ENCODE data around the gene RBAK.
"Not testable (repeated sequence)": the region's sequence is repeated elsewhere in the genome, so short reads cannot be mapped to it uniquely, and the experiment has no call there.

RBAK gene

DNA sequence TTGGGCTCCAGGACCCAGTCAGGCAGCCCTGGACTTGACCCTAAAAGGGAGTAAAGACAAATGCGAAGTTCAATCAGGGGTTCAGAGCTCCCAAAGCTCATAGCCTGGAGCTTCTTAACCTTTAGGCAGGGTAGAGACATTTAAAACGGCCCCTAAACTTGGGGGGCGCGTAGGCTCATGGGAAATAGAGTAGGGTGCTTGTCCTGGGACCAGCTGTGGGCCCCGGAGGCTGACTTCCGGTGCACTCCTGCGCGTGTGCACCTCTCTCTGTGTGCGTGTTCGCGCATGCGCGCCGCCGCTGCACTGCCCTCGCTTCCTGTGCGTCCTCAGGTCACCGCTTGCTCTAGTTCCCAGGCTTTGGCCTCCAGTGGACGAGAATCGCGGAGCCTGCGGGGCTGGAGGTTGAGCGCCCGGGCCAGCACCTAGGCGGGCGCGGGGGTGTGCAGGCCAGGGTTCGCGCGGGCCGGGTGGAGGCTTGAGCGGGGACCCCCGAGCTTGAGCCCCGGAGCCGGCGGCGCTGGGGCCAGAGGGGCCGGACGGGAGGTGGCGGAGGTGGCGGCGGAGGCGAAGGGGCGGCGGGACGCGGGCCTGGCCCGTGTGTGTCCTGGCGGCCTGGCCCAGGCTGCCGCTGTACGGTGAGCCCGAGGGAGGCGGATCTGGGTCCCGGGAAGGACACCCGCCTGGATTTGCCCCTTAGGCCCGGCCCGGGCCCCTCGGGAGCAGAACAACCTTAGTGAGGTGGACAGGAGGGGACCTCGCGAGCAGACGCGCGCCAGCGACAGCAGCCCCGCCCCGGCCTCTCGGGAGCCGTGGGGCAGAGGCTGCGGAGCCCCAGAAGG is at the start of gene RBAK:
Gene RBAK (plus strand): TSS at position 303 of the 839 bp plus-strand sequence. CDS start 2,217 bp downstream, outside the sequence.
- DNase-seq, result peak; percentile 95

DNA sequence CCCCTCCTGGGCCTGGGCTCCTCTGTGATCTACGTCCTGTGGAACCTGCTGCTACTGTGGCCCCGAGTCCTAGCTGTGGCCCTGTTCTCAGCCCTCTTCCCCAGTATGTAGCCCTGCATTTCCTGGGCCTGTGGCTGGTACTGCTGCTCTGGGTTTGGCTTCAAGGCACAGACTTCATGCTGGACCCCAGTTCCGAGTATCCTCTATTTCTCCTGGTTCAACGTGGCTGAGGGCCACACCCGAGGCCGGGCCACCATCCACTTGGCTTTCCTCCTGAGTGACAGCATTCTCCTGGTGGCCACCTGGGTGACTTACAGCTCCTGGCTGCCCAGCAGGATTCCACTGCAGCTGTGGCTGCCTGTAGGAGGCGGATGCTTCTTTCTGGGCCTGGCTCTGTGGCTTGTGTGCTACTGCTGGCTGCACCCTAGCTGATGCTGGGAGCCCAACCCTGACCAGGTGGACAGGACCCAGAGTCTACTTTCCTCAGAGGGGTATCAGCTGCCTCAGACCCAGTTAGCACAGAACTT is 48.9 kb upstream of the RBAK start:
- no peak for DNase-seq

DNA sequence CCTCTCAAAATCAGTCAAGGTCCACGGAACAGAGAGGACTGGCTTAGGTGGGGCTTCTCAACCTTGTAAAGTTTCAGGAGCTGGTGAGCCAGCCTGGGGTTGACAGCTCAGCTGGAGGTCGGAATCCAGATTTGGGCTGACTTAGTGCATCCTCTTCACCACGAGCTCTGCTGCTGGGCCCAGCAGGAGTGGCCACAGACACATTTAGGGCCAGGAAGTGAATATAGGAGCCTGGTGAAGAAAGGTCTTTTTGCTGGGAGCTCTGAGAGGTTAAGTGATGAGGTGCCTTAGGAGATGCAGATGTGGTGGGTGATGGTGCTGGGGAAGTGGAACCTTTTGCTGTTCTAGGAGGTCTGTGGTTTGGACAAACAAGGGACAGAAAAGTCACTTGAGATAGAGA is 47.4 kb upstream of the RBAK start:
- DNase-seq, result no peak

DNA sequence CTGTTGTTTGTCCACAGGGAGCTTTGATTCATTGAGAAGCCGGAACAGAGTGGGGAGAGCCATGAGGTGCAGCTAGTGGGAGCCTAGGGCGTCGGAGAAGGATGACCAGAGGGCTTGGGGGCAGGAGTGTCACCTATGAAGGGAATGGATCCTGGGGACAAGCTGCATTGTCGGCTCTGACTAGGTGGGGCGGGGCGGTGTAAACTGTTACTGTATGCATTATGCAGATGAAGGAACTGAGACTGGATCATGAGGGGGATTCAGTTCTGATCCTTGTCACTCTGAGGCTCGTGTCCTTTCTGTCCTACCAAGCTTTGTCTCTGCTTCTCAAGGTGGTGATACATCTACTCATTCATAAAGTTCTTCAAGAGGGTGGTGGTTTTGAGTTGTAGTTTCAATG is 46.8 kb upstream of the RBAK start:
- no peak for DNase-seq

DNA sequence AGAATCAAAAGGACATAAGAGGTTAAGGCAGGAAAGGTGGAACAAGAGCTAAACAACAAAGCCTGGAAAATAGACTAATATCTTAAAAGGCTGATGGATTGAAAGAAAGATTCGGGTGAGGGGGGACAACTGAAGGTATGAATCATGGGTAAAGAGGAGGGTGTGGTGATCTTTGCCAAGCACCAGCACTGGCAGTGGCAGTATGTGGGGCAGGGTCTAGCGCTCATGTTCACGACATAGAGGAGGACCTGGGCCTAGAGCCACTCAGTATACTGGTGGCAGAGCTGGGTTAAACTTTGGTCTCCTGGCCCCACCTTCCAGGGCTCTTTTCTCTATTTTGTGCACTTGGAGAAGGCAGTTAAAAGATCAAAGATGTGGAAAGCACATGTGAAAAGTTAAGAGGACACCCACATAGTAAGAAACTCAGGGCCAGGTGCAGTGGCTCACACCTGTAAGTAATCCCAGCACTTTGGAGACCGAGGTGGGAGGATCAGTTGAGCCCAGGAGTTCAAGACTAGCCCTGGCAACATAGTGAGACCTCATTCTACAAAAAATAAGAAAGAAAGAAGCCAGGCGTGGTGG is 46.2 kb upstream of the RBAK start:
- DNase-seq, result no peak

DNA sequence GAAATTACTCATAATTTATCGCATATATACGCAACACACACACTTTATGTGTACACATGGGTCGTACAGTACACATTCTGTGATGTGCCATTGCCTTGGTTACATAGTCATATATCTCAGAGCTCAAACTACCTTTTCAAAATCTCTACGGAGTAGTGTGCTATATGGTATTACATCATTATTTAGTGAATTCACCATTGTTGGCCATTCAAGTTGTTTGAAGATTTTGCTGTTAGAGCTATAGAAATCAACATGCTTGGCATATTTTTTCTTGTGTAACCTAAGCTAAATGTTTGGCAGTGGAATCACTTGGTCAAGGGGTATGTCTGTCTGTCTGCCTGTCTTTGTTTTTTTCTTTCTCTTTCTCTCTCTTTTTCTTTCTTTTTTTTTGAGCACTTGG is 44.7 kb upstream of the RBAK start:
- DNase-seq, result no peak

DNA sequence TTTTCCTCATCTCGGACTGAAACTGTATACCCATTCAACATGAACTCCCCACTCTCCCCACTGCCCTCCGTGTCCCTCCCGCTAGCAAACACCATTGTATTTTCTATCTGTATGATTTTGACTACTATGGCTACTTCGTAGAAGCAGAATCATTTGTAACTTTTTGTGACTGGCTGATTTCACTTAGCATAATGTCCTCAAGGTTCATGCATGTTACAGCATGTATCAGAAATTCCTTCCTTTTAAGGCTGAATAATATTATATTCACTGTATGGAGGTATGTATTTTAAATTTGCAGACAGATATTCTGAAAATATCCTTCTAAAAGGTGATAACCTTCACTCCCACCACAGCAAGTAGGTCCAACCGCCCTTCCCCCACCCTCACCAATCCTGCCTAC is 43.7 kb upstream of the RBAK start:
- no peak for DNase-seq

DNA sequence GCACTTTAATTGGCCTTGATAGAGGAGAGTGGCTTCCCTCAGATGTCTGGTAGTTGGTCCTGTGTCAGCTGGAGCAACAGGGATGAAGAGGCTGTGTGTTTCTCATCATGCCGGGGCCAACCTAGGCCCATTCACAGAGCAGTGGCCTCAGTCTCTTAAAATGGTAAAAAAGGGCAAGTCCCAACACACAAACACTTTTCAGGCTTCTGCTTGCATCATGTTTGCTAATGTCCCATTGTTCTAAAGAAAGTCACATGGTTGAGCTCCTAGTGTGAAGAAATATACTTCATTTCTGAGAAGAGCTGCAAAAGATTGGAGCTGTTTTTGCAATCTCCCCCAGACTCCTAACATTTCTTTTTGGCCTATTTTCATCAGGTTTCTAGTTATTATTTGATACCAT is 40.6 kb upstream of the RBAK start:
- no peak for DNase-seq

DNA sequence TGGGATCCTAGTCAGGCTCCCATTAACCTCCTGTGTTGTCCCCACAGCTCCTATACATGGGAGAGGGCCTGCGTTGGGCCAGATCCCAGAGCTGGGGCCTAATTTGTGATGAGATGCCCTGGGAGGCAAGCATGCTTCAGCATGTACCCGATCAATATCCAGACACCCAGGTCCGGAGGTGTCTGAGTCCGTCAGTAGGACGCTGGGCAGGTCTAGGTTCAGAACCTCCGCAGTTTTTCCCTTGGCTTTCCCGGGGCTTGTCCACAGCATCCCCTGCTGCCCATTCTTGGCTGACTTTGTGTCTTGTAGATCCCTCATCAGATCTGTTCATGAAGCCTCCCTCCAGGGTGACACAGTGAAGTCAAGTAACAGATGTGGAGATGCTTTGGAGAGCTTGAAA is 32.7 kb upstream of the RBAK start:
- no peak for DNase-seq

DNA sequence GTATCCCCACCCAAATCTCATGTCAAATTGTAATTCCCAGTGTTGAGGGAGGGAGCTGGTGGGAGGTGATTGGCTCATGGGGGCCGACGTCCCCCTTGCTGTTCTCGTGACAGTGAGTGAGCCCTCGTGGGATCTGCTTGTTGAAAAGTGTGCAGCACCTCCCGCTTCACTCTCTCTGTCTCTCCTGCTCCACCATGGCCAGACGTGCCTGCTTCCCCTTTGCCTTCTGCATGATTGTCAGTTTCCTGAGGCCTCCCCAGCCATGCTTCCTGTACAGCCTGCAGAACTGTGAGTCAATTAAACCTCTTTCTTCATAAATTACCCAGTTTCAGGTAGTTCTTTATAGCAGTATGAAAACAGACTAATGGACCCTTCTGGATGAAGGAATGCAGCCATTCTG is 29.7 kb upstream of the RBAK start:
- not testable (repeated sequence) for DNase-seq

DNA sequence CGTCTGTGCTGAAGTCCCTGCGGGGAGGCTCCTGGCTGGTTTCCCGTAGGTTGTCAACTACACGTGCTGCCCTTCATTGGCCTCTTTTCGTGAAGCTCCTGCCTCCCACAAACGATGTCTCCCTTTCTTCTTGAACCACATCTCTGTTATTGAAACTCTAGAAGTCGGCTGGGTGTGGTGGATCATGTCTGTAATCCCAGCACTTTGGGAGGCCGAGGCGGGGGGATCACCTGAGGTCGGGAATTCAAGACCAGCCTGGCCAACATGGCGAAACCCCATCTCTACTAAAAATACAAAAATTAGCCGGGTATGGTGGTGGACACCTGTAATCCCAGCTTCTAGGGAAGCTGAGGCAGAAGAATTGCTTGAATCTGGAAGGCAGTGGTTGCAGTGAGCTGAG is 28.0 kb upstream of the RBAK start:
- DNase-seq, result not testable (repeated sequence)

DNA sequence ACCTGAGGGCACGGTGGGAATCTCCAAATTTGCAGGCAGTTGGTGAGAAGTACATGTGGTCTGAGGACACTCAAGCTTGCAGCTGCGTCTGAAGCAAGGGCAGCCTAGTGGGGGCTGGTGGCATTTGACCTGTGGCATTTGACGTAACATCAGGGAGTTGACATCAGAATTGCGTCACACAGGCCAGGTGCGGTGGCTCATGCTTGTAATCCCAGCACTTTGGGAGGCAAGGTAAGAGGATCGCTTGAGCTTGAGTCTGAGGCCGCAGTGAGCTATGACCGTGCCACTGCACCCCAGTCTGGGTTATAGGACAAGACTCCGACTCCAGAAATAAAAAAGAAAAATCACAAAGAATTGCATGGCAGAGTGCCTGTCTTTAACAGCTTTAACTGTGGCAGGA is 25.6 kb upstream of the RBAK start:
- DNase-seq, result no peak

DNA sequence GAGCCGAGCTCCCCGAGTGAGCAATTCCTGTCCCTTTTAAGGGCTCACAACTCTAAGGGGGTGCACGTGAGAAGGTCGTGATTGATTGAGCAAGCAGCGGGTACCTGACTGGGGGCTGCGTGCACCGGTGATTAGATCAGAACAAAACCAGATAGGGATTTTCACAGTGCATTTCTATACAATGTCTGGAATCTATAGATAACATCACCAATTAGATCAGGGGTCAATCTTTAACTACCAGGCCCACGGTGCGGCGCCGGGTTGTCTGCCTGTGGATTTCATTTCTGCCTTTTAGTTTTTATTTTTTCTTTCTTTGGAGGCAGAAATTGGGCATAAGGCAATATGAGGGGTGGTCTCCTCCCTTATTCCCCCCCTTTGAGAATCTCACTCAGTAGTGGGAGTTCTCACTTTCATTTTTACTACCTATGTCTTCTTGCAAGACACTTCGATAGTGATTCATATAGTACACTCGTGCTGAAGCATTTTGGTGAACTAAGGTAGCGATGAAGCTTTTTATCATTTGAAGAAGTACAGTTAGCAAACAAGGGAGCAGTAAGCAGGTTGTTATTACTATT is 24.6 kb upstream of the RBAK start:
- not testable (repeated sequence) for DNase-seq

DNA sequence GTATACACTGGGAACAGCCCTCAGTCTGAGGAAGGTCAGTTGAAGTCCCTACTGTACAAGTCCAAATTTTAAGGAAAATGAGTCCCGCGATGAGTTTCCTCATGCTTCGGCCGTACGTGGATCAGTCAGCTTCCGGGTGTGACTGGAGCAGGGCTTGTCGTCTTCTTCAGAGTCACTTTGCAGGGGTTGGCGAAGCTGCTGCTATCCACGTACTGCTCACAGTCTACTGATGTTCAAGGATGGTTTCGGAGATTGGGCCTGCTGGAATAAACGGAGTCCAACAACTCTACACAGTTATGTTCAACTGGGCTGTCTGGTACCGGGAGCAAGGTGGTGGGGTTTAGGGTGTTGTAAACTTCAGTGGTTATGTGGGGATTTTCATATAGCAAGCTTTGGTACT is 22.0 kb upstream of the RBAK start:
- DNase-seq, result not testable (repeated sequence)

DNA sequence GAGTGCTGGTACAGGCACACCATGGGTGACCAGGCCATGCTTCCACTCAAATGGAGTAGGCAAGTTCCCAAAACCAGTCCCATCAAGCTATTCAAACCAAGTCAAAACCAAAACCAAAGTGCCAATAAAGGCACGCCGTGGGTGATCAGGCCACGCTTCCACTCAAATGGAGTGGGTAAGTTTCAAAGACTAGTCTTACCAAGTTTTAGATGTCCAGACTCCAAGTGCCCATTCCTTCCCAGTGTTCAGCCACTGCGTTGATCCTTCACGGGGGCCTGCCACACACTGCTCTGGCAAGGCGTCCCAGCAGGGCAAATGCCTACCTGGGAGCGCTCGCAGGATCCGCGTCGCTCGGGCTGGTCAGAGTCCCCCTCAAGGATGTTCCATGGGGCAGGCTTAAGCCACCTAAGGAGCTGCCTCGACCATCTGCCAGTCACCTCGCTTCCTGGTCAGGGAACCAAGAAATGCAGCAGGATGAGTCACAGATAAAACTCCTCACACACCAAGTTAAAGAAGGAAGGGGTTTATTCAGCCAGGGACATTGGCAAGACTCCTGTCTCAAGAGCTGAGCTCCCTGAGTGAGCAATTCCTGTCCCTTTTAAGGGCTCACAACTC is 17.8 kb upstream of the RBAK start:
- not testable (repeated sequence) for DNase-seq

DNA sequence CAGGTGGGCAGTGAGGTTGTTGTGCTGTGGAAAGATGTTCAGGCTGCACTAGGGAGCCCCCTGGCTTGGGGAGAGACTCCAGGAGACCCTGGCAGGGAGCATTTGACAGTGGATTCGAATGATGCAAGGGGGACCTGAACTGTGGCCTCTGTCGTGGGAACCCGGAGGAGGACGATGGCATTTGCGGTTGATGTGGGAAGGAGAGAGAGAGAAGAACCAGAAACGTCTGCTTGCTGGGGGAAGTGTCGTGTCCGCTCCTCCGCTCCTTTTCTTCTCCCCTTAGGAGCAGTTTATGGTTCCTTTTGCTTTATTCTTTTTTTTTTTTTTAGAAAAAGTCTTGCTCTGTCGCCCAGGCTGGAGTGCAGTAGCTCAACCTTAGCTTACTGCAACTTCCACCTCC is 12.5 kb upstream of the RBAK start:
- DNase-seq, result not testable (repeated sequence)

DNA sequence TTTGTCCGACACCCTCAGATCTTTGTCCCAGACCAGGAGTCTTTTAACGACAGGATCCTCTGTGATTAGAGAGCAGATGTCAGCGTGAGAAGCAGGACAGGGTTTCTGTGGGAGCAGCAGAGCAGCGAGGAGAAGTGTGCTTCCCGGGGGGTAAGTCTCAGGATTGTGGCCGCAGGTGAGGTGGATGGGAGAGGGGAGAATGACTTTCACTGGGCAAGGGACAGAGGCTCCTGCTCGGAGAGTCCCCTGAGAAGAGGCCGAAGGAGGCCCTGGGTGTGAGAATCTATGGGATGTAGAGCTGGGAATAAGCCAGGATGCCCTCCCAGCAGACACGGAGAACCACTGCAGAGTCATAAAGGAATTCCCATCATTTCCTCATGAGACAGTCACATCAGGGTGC is 10.4 kb upstream of the RBAK start:
- DNase-seq, result no peak

DNA sequence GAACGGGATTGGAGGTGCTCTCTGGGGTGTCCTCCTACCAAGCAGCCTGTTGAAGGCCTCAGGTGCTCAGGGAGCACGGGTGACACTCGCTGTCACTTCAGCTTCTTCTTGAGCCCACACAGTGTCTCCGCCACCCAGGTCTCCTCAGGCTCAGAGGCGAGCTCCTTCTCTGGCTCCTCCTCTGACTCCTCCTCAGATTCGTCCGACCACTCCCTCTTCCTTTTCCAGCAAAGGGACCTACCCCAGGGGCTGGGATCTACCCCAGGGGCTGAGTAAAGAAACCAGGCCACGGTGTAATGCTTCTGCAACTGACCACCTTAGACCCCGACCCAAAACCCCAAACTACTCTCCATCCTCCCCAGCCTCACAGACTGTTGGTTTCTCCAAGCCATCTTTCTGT is 9.2 kb upstream of the RBAK start:
- DNase-seq, result no peak

DNA sequence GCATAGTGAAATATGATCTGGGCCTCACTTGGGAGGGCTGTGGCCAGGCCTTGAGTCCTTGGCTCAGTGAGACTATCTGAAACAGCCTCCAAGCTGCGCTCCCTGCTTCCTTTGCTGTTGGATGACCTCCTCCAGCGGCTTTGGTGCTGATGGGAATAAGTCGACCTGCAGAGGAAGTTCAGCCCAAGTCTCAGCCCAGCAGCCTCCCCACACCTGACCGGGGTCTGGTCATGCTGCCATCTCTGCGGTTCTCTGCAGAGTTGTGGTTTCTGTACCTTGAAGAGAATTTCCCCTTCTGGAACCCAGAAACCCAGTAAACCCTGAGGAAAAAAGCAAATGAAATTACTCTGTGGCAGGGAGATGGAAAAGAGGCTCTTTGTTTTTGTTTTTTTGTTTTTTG is 4.6 kb upstream of the RBAK start:
- no peak for DNase-seq

DNA sequence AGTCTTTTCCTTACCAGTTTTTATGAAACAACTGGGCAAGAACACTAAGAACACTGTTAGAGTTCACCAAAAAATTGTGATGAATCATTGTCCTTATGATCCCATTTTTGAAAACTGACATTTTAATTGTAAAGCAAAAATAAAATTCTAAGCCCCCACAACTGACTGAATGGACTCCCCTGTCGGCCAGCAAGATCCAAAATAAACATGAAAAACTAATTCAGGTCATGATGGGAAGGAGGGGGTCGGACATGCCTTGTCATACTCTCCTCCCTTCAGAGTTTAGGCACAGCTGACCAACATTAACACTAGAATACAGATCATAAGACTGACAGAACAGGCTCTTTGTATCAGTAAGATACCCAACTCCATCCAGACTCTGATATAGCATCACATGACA is 2.0 kb upstream of the RBAK start:
- DNase-seq, result no peak

DNA sequence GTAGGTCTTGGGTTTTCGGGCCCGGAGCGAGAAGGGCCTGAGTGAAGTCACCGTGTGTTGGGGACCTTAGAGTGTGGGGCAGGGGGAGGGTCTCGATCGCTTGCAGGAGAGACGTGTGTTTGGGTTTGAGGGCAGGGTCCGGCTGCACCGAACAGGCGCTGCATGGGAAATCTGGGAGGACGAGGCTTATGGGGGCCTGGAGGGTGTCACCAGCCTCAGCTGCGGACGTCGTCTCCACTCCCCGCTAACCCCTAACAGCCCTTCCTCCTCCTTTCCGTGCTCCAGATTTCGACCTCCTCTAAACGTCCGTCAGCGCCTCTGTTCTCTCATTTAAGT is 705 bp downstream of the RBAK start:
- not testable (repeated sequence) for DNase-seq

DNA sequence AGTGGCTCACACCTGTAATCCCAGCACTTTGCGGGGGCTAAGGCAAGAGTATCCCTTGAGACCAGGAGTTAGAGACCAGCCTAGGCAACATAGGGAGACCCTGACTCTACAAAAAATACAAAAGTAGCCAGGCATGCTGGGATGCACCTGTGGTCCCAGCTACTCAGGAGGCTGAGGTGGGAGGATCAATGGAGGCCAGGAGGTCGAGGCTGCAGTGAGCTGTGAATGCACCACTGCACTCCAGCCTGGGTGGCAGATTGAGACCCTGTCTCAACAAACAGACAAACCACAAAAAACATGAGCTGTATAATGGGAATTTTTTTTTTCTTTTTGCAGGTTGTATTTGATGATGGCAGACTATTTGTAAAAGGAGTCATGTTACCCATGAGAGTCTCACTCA is 1.5 kb downstream of the RBAK start:
- DNase-seq, result not testable (repeated sequence)

DNA sequence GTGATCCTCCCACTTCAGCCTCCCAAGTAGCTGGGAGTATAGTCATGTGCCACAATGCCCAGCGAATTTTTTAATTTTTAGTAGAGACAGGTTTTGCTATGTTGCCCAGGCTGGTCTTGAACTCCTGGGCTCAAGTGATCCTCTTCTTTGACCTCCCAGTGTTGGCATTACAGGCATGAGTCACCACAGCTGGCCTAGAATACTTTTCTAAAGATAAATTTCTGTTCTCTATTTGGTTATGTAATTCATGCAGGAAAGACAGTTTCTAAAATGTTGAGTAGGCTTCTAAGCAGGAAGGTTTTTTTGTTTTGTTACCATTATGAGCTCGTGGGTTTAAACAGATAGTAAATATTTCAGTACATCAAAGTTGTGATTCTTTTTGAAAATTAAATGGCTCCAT is 5.0 kb downstream of the RBAK start:
- no peak for DNase-seq

DNA sequence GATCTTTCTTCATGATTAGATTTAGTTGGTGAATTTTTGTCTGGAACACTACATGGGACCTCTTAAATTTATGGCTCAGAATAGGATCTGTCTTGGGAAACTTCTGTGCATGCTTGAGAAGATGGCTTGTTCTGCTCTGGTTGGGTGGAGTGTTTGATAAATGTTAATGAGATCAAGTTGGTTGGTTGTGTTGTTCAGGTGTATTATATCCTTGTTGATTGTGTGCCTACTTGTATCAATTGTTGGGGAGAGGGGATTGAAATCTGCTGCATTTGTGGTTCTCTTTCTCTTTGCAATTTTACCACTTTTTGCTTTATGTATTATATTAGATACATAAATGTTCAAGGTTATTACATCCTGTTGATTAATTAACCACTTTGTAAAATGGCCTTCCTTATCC is 6.1 kb downstream of the RBAK start:
- not testable (repeated sequence) for DNase-seq
